ENCODE results near the gene FERMT3.

FERMT3 gene

DNA sequence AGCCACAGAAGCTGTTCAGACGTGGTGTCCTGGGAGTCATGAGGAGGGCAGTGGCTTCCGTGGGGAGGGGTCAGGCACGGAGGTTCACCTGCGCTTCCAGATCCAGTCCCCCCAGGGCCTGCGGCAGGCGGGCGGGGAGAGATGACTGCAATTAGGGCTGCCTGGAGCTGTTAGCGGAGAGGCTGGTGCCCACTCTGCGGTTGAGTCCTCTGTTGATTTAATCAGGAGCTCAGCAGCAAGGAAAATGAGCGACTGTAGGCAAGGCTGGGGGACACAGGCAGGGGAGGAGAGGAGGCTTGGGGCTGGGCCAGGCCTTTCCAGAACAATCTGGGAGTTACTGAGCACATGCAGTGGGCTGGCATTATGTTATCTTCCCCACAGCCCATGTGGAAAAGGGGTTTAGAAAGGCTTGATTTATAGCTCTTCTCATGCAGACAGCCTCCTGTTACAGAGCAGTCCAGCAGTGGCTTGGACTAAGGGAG, 57.9 kb downstream of the FERMT3 start:
- Histone ChIP-seq H3K4me1 (ENCODE audit: control insufficient read depth, low read length) (peaks cover 14% of the 10 kb centered on the region), H3F3A (ENCODE audit: control insufficient read depth, insufficient read depth) (peaks cover 1% of the 10 kb centered on the region; the same call in 1 of the 2 replicates), H3K36me3 (ENCODE audit: control insufficient read depth, low read length) (peaks cover 34% of the 10 kb centered on the region), H3K4me3 (ENCODE audit: low read length) (no peak overlapping the region), H3K27me3 (ENCODE audit: control insufficient read depth, low read length) (no peaks in the 10 kb centered on the region), H3K9me2 (replicated peaks; ENCODE audit: control insufficient read depth, low read length) (no peaks in the 10 kb centered on the region), H3K4me2 (ENCODE audit: low read length) (no peak overlapping the region), H3K9me3 (ENCODE audit: control insufficient read depth, insufficient read depth, low read length) (no peaks in the 10 kb centered on the region), H3K79me2 (ENCODE audit: control insufficient read depth, low read length) (peaks cover 10% of the 10 kb centered on the region), H4K20me1 (ENCODE audit: control insufficient read depth, insufficient read depth, low read depth, low read length) (no peaks in the 10 kb centered on the region), H3K27ac (ENCODE audit: low read depth, low read length) (no peak overlapping the region)
- TF ChIP-seq CTCF (IDR thresholded peaks at IDR 0.05; ENCODE audit: low read depth, low read length, poor library complexity, severe bottlenecking) (no peak), EZH2phosphoT487 (IDR thresholded peaks at IDR 0.05; ENCODE audit: borderline replicate concordance, low read length) (no peak)

GRCh38 chr11:64265176-64266160, 58.9 kb downstream of the FERMT3 start:
- H3F3A ChIP-seq (ENCODE audit: control insufficient read depth, insufficient read depth), result peaks cover 4% of the 10 kb centered on the region; the same call in 1 of the 2 replicates
- H3K4me1 ChIP-seq (ENCODE audit: control insufficient read depth, low read length), result peaks cover 14% of the 10 kb centered on the region
- H3K36me3 ChIP-seq (ENCODE audit: control insufficient read depth, low read length), result peaks cover 32% of the 10 kb centered on the region
- no peak overlapping the region for H3K4me2 ChIP-seq (ENCODE audit: low read length)
- TF ChIP-seq CTCF (IDR thresholded peaks at IDR 0.05; ENCODE audit: low read depth, low read length, poor library complexity, severe bottlenecking), result no peak
- H3K9me2 ChIP-seq (replicated peaks; ENCODE audit: control insufficient read depth, low read length), result no peaks in the 10 kb centered on the region
- H3K27me3 ChIP-seq (ENCODE audit: control insufficient read depth, low read length), result no peaks in the 10 kb centered on the region
- H3K27ac ChIP-seq (ENCODE audit: low read depth, low read length), result no peak overlapping the region
- H4K20me1 ChIP-seq (ENCODE audit: control insufficient read depth, insufficient read depth, low read depth, low read length), result no peaks in the 10 kb centered on the region
- H3K79me2 ChIP-seq (ENCODE audit: control insufficient read depth, low read length), result peaks cover 13% of the 10 kb centered on the region
- no peak overlapping the region for H3K4me3 ChIP-seq (ENCODE audit: low read length)
- H3K9me3 ChIP-seq (ENCODE audit: control insufficient read depth, insufficient read depth, low read length), result no peaks in the 10 kb centered on the region

DNA sequence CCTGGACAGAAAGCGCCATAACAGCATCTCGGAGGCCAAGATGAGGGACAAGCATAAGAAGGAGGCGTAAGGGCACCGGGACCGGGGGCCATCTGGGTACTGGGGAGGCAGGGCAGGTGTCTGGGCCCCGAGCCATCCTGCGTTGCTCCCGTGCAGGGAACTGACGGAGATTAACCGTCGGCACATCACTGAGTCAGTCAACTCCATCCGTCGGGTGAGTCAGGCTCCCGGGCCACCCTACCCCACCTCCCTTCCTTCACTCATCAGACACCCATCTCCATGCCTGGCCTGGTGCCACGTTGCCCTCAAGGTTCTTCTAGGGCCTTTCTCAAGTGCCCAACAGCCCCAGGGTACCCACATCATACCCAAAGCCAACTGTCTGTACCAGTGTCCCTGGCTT, 59.8 kb downstream of the FERMT3 start:
- H3K9me3 ChIP-seq (ENCODE audit: control insufficient read depth, insufficient read depth, low read length), result no peaks in the 10 kb centered on the region
- peaks cover 14% of the 10 kb centered on the region for H3K4me1 ChIP-seq (ENCODE audit: control insufficient read depth, low read length)
- H3K4me2 ChIP-seq (ENCODE audit: low read length), result no peak overlapping the region
- no peak for TF ChIP-seq EZH2phosphoT487 (IDR thresholded peaks at IDR 0.05; ENCODE audit: borderline replicate concordance, low read length)
- no peak overlapping the region for H3K4me3 ChIP-seq (ENCODE audit: low read length)
- H3K9me2 ChIP-seq (replicated peaks; ENCODE audit: control insufficient read depth, low read length), result no peaks in the 10 kb centered on the region
- no peak overlapping the region for H3K27ac ChIP-seq (ENCODE audit: low read depth, low read length)
- peaks cover 35% of the 10 kb centered on the region for H3K36me3 ChIP-seq (ENCODE audit: control insufficient read depth, low read length)
- H3K27me3 ChIP-seq (ENCODE audit: control insufficient read depth, low read length), result no peaks in the 10 kb centered on the region
- no peaks in the 10 kb centered on the region for H4K20me1 ChIP-seq (ENCODE audit: control insufficient read depth, insufficient read depth, low read depth, low read length)
- peaks cover 4% of the 10 kb centered on the region; the same call in 1 of the 2 replicates for H3F3A ChIP-seq (ENCODE audit: control insufficient read depth, insufficient read depth)
- peaks cover 16% of the 10 kb centered on the region for H3K79me2 ChIP-seq (ENCODE audit: control insufficient read depth, low read length)
